Small intestine (tissue), 7 donors: ENCODE results near the gene NF1. TPM values are rescaled to one million over a fixed set of nuclear protein-coding genes. Genes with fewer than 3 reads are reported as not detected.
A peak's percentile ranks its signal among the peaks of the same experiment; 100 is the strongest.
"Not testable (repeated sequence)": the region's sequence is repeated elsewhere in the genome, so short reads cannot be mapped to it uniquely, and the experiment has no call there.

Experiments
- DNase-seq, 2 donors: peaks; one replicate each; pipeline versions ENCODE4 v3.0.0 to v3.0.0-alpha.2; 2013
- FAIRE-seq: peaks from 2 replicates; lab custom pipeline; 2012; peaks lifted over from hg19 to GRCh38; lab: Jason Lieb, UNC
- H3K27ac ChIP-seq, 3 donors: one replicate each; pipeline ENCODE4 v1.5.1; 2013; ENCODE audit warnings: low read length in 2 of 3, mild to moderate bottlenecking in 2 of 3, control low read depth in 1 of 3, inconsistent platforms in 1 of 3, low read depth in 1 of 3, moderate library complexity in 1 of 3
- H3K27me3 ChIP-seq, 3 donors: one replicate each; pipeline ENCODE4 v1.6.1; 2013; ENCODE audit warnings: low read length in 3 of 3, inconsistent platforms in 1 of 3; ENCODE audit not compliant: control insufficient read depth in 3 of 3, insufficient read depth in 3 of 3
- H3K36me3 ChIP-seq, 3 donors: one replicate each; pipeline ENCODE4 v1.6.1; 2013; ENCODE audit warnings: low read length in 3 of 3, inconsistent platforms in 1 of 3, low read depth in 1 of 3, mild to moderate bottlenecking in 1 of 3, moderate library complexity in 1 of 3; ENCODE audit not compliant: control insufficient read depth in 3 of 3, insufficient read depth in 2 of 3
- H3K4me1 ChIP-seq, 3 donors: one replicate each; pipeline ENCODE4 v1.6.1; 2013; ENCODE audit warnings: low read length in 2 of 3, inconsistent platforms in 1 of 3, low read depth in 1 of 3, mild to moderate bottlenecking in 1 of 3, moderate library complexity in 1 of 3; ENCODE audit not compliant: control insufficient read depth in 3 of 3, insufficient read depth in 2 of 3
- H3K4me3 ChIP-seq, 3 donors: one replicate each; pipeline ENCODE4 v1.5.1; 2013; ENCODE audit warnings: low read length in 3 of 3, control low read depth in 1 of 3, inconsistent platforms in 1 of 3, low read depth in 1 of 3, mild to moderate bottlenecking in 1 of 3, moderate library complexity in 1 of 3
- H3K9me3 ChIP-seq, 2 donors: one replicate each; pipeline ENCODE4 v1.6.1; 2013; ENCODE audit warnings: low read depth in 1 of 2, low read length in 1 of 2; ENCODE audit not compliant: control insufficient read depth in 2 of 2, insufficient read depth in 1 of 2
- WGBS, 3 donors: extraction: QIAGEN DNeasy Blood & Tissue Kit; methylation state at CpG; one replicate each; pipeline ENCODE4 v1.1.7; 2013; 5-methylcytosine and 5-hydroxymethylcytosine counted together
- polyA plus RNA-seq, 4 donors: library from polyadenylated mRNA; stranded (reverse) in 3 of 4; unstranded in 1 of 4; fragments of 200-250 nt in 3 of 4; fragments of 120-200 nt in 1 of 4; gene quantifications; one replicate each; pipeline versions ENCODE4 v1.2.1 to v1.2.3, GENCODE V29; 2013
- donor health status: healthy with polysubstance abuse.
- donor health status: control.
- donor health status: control.
- donor health status: Bipolar disorder and iron deficiency.
- donor health status: healthy.

Gene NF1
- polyA plus RNA-seq, 4 donors: 7.7 to 27.3 (median 9.5) TPM

- FAIRE-seq (no peak), DNase-seq (no peak)
- no peak overlapping the region for H3K27ac ChIP-seq
- no peaks in the 10 kb centered on the region for H3K27me3 ChIP-seq
- peaks cover 5 to 10% (median 7%) of the 10 kb centered on the region in 3 donors for H3K36me3 ChIP-seq
- peaks cover 0 to 10% (median 0%) of the 10 kb centered on the region in 3 donors for H3K4me1 ChIP-seq
- 69 to 92% (median 89%) methylated on average over 1 of the region's 1 CpG for WGBS, 3 donors
- H3K4me3 ChIP-seq: no peak overlapping the region
- H3K9me3 ChIP-seq: no peaks in the 10 kb centered on the region
Observed at GRCh38 chr17:31273516-31273915, 178.7 kb downstream of the NF1 start.

- Histone ChIP-seq H3K36me3 (peaks cover 5 to 11% (median 10%) of the 10 kb centered on the region in 3 donors), H3K4me3 (no peak overlapping the region), H3K4me1 (peaks cover 0 to 10% (median 0%) of the 10 kb centered on the region in 3 donors), H3K27ac (no peak overlapping the region), H3K27me3 (no peaks in the 10 kb centered on the region), H3K9me3 (no peaks in the 10 kb centered on the region)
- WGBS, 3 donors: 68 to 91% (median 86%) methylated on average over 2 of the region's 2 CpGs
- DNase-seq (no peak), FAIRE-seq (no peak)
Observed at GRCh38 chr17:31274252-31274651, 179.5 kb downstream of the NF1 start.

DNA sequence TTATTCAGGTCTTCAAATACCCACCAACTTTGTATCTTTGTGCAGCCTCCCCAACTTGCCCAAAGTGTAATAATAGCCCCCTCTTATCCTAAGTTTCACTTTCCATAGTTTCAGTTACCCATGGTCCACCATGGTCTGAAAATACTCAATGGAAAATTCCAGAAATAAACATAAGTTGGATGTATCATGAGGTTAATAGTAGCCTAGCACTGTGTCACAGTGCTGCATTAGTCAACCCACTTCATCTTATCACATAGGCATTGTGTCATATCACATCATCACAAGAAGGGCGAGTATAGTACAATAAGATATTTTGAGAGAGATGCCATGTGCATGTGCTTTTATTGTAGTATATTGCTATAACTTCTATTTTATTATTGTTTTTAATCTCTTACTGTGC lies 180.3 kb downstream of the NF1 start:
- H3K4me3 ChIP-seq: no peak overlapping the region
- peaks cover 0 to 4% (median 0%) of the 10 kb centered on the region in 3 donors for H3K4me1 ChIP-seq
- H3K36me3 ChIP-seq: peaks cover 0 to 12% (median 7%) of the 10 kb centered on the region in 3 donors
- DNase-seq: no peak
- WGBS, 3 donors: 85 to 96% (median 89%) methylated on average over 1 of the region's 1 CpG
- H3K9me3 ChIP-seq: no peaks in the 10 kb centered on the region
- H3K27ac ChIP-seq: no peak overlapping the region
- no peaks in the 10 kb centered on the region for H3K27me3 ChIP-seq
- no peak for FAIRE-seq

DNA sequence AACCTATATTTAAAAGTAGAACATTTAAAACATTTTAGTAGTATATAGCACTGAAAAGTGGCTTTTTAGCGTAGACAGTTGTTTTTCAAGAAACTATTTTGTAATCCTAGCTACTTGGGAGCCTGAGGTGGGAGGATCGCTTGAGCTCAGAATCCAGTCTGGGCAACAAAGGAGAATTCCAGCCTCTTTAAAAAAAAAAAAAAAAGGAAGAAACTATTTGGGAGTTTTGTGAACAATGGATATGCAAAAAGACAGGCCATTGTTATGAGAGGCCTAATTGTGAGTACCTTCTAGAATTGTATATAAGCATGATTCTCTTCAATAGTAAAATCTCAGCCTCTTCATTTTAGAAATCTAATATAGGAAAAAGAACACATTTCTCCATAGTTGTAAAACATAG lies 184.6 kb downstream of the NF1 start:
- DNase-seq: no peak
- H3K27ac ChIP-seq: no peak overlapping the region
- FAIRE-seq: no peak
- peaks cover 0 to 28% (median 7%) of the 10 kb centered on the region in 3 donors for H3K36me3 ChIP-seq
- no peaks in the 10 kb centered on the region for H3K27me3 ChIP-seq
- no peaks in the 10 kb centered on the region for H3K9me3 ChIP-seq
- no peaks in the 10 kb centered on the region for H3K4me1 ChIP-seq
- H3K4me3 ChIP-seq: no peak overlapping the region
- WGBS, 3 donors: 97 to 100% (median 97%) methylated on average over 2 of the region's 2 CpGs

- no peaks in the 10 kb centered on the region for H3K9me3 ChIP-seq
- H3K27ac ChIP-seq: no peak overlapping the region
- no peaks in the 10 kb centered on the region for H3K27me3 ChIP-seq
- no peaks in the 10 kb centered on the region for H3K4me1 ChIP-seq
- 95 to 98% (median 96%) methylated on average over 2 of the region's 2 CpGs for WGBS, 3 donors
- FAIRE-seq (no peak), DNase-seq (no peak)
- H3K4me3 ChIP-seq: no peak overlapping the region
- peaks cover 0 to 38% (median 7%) of the 10 kb centered on the region in 3 donors for H3K36me3 ChIP-seq
Observed at GRCh38 chr17:31281061-31281460, 186.3 kb downstream of the NF1 start.

- H3K36me3 ChIP-seq: peaks cover 2 to 38% (median 2%) of the 10 kb centered on the region in 3 donors
- no peaks in the 10 kb centered on the region for H3K4me1 ChIP-seq
- no peak overlapping the region for H3K27ac ChIP-seq
- H3K27me3 ChIP-seq: no peaks in the 10 kb centered on the region
- H3K4me3 ChIP-seq: no peak overlapping the region
- no peak for FAIRE-seq
- no peak for DNase-seq
- no peaks in the 10 kb centered on the region for H3K9me3 ChIP-seq
Observed at GRCh38 chr17:31283841-31284240, 189.1 kb downstream of the NF1 start.

- Histone ChIP-seq H3K4me1 (no peaks in the 10 kb centered on the region), H3K36me3 (peaks cover 0 to 31% (median 2%) of the 10 kb centered on the region in 3 donors), H3K4me3 (no peak overlapping the region), H3K27ac (no peak overlapping the region), H3K9me3 (no peaks in the 10 kb centered on the region), H3K27me3 (no peaks in the 10 kb centered on the region)
- no peak for DNase-seq
- WGBS, 3 donors: 91 to 97% (median 96%) methylated on average over 1 of the region's 1 CpG
- no peak for FAIRE-seq
Observed at GRCh38 chr17:31286587-31286986, 191.8 kb downstream of the NF1 start.

DNA sequence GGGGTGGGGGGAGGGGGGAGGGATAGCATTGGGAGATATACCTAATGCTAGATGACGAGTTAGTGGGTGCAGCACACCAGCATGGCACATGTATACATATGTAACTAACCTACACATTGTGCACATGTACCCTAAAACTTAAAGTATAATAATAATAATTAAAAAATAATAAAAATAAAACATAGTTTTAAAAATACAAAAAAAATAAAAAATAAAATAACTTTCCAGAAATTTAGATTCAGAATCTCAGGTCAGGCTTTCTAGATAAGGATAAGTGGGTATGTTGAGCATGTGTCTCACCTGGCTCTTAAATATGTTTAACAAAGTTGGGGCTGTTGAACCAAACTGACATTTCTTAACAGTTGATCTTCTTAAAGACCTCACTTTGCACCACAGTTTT lies 193.2 kb downstream of the NF1 start:
- WGBS, 3 donors: 40% methylated on average over 1 of the region's 1 CpG; no CpG with 5 or more reads in 2 of the 3 donors
- not testable (repeated sequence) for H3K4me3 ChIP-seq, H3K9me3 ChIP-seq, DNase-seq, H3K4me1 ChIP-seq, FAIRE-seq, H3K27me3 ChIP-seq, H3K27ac ChIP-seq
- H3K36me3 ChIP-seq: peaks cover 1 to 23% (median 2%) of the 10 kb centered on the region in 3 donors

DNA sequence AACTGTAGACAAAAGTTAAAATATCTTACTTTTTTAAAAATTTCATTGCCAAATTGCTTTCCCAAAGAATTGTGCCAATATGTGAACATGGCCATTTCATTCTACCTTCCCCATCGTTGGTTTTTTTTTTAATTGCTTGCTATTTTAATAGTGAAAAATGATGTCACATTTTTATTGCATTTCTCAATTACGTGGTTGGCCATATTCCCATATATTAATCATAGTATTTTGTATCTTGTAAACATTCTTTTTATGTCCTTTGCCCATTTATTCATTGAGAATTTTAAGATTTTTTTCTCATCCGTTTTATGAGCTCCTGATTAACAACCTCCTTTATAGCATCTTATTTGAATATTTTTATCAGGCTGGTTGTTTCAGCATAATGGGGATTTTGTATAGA lies 195.0 kb downstream of the NF1 start:
- Histone ChIP-seq H3K4me1 (no peaks in the 10 kb centered on the region), H3K4me3 (no peak overlapping the region), H3K27me3 (no peaks in the 10 kb centered on the region), H3K36me3 (peaks cover 1 to 11% (median 2%) of the 10 kb centered on the region in 3 donors), H3K9me3 (no peaks in the 10 kb centered on the region), H3K27ac (no peak overlapping the region)
- DNase-seq (no peak), FAIRE-seq (peak; percentile 23)
- WGBS, 3 donors: 52 to 68% (median 58%) methylated on average over 3 of the region's 3 CpGs
